Central memory CD8-positive, alpha-beta T cell (primary cell): ENCODE measurements around the gene TMTC2.
"Not testable (repeated sequence)": the region's sequence is repeated elsewhere in the genome, so short reads cannot be mapped to it uniquely, and the experiment has no call there.

Experiments
- ATAC-seq: fragments of 150-1000 bp; cut with Tn5 transposase; replicated peaks from 2 replicates; pipeline ENCODE4 v1.10.0; 2022; ENCODE audit warnings: mild to moderate bottlenecking, moderate FRiP score, moderate number of reproducible peaks; ENCODE audit not compliant: poor library complexity, severe bottlenecking; ENCODE audit errors: extremely low read depth
- DNase-seq, 2 donors: peaks; one replicate each; pipeline ENCODE4 v3.0.0; 2021; ENCODE audit warnings: low spot score in 2 of 2
- H3K27ac Mint-ChIP-seq: one replicate; pipeline ENCODE4 v1.8.0; 2022; ENCODE audit warnings: low read depth, mild to moderate bottlenecking, moderate library complexity, mixed read lengths
- H3K27me3 Mint-ChIP-seq: one replicate; pipeline ENCODE4 v1.8.0; 2022; ENCODE audit warnings: mixed read lengths
- H3K36me3 Mint-ChIP-seq: one replicate; pipeline ENCODE4 v1.8.0; 2022; ENCODE audit warnings: mild to moderate bottlenecking, moderate library complexity, mixed read lengths; ENCODE audit not compliant: insufficient read depth
- H3K4me1 Mint-ChIP-seq: one replicate; pipeline ENCODE4 v1.8.0; 2022; ENCODE audit warnings: mixed read lengths
- H3K4me3 Mint-ChIP-seq: one replicate; pipeline ENCODE4 v1.8.0; 2022; ENCODE audit warnings: mild to moderate bottlenecking, moderate library complexity, mixed read lengths
- H3K9me3 Mint-ChIP-seq: one replicate; pipeline ENCODE4 v1.8.0; 2022; ENCODE audit warnings: mixed read lengths

TMTC2 gene

DNA sequence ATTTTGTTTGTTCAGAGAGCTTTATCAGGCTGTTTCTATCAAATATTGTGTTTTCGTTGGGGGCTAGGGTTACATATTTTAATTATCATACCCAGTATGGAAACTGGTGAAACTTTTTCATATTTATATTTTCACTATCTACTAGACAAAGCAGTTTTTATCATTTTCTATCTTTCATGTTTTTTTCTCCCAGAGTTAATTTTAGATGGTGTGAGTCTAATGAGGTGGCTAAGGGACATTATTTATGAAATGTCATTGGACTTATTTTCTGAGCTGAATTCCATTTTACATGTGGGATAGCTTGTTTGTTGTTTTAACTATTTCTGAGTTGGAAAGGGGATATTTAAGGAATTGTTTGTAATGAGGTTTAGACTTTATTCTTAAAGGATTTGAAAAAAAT is 100.3 kb downstream of the TMTC2 start:
- Mint-ChIP-seq H3K27ac (no peak overlapping the region), H3K27me3 (no peaks in the 10 kb centered on the region), H3K4me3 (no peak overlapping the region), H3K4me1 (no peaks in the 10 kb centered on the region), H3K36me3 (peaks cover 2% of the 10 kb centered on the region), H3K9me3 (no peaks in the 10 kb centered on the region)
- no peak for ATAC-seq
- no peak for DNase-seq

DNA sequence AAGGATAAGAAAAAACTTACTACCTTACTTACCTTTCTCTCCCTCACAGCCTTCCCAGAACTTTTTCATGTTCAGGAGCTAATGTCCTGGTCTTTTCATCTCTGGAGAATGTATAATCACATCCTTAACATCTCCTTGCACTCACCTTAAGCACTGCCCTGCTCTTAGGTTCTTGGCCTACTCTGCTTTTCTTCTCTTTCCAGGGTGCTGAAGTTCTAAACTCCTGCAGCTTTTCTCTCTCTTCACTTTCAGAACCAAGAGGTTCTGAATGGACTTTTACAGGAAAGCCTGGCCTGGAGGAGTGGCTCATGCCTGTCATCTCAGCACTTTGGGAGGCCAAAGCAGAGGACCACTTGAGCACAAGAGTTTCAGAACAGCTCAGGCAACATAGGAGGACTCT is 101.9 kb downstream of the TMTC2 start:
- no peak overlapping the region for H3K4me3 Mint-ChIP-seq
- no peak for ATAC-seq

DNA sequence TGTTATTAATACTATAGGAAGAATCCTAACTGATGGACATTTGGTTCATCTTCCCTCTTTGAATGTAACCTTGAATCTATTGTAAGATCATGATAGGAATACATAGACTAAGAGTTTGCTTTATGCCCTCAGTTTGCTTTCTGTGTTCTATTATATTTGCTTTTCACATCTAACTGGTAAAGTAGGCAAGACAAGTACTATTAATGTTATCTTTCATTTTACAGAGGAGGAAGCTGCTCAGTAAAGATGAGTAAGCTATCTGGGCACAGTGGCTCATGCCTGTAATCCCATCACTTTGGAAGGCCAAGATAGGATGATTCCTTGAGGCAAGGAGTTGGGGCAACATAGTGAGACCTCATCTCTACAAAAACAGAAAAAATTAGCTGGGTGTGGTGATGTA is 103.0 kb downstream of the TMTC2 start:
- Mint-ChIP-seq H3K36me3 (no peaks in the 10 kb centered on the region), H3K9me3 (no peaks in the 10 kb centered on the region), H3K4me1 (no peaks in the 10 kb centered on the region), H3K4me3 (no peak overlapping the region), H3K27ac (no peak overlapping the region), H3K27me3 (no peaks in the 10 kb centered on the region)
- no peak for DNase-seq
- ATAC-seq, result no peak

More for the DNA sequence above, 101.9 kb downstream of the TMTC2 start:
- no peak overlapping the region for H3K27ac Mint-ChIP-seq
- H3K36me3 Mint-ChIP-seq, result peaks cover under 1% of the 10 kb centered on the region
- H3K9me3 Mint-ChIP-seq, result no peaks in the 10 kb centered on the region
- no peaks in the 10 kb centered on the region for H3K4me1 Mint-ChIP-seq
- H3K27me3 Mint-ChIP-seq, result no peaks in the 10 kb centered on the region
- DNase-seq, result no peak

DNA sequence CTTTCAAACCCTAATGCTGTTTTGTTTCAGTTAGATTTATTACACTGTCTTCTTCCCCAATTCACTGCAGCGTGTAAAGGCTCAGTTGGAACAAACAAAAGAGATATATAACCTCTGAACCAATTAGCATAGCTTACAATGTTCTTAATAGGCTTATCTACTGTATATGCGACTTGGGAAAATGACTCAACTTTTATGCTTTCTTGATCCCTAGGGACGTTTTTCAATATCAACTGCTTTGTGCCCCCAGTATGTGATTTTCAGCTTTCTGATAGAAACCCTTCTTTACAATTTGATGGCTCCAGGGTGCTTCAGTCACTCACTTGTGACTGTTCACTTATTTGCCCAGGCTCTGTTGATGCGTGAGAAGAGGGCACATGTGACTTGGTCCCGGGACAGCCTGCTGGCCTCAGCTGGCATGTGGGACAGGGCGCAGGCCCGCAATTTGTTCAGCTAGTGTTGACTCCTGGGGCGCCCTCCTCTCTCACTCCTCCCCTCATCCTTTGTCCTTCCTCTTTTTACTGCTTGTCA is 107.1 kb downstream of the TMTC2 start:
- no peak overlapping the region for H3K4me3 Mint-ChIP-seq
- no peak overlapping the region for H3K27ac Mint-ChIP-seq
- no peaks in the 10 kb centered on the region for H3K4me1 Mint-ChIP-seq
- H3K36me3 Mint-ChIP-seq, result no peaks in the 10 kb centered on the region
- no peaks in the 10 kb centered on the region for H3K9me3 Mint-ChIP-seq
- ATAC-seq (no peak), DNase-seq (no peak)
- no peaks in the 10 kb centered on the region for H3K27me3 Mint-ChIP-seq

DNA sequence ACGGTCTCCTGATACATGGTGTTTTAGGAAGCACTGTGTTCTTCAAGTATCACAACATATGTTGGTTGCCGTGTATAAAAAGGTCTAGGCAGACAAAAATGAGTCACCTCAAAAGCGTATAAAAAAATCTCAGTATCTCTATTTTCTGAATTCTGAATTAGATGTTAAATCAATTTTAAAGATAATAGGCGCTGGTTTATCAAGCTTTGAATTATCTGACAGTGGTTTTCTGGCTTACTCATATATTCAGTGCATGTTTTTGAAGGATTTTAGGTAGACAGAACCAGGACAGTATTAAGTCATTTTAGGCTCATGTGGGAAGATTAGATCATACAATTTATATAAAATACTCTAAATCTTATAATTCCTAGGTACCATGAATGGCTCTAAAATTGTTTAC is 110.8 kb downstream of the TMTC2 start:
- Mint-ChIP-seq H3K4me1 (no peaks in the 10 kb centered on the region), H3K27me3 (no peaks in the 10 kb centered on the region), H3K27ac (no peak overlapping the region), H3K36me3 (no peaks in the 10 kb centered on the region), H3K4me3 (no peak overlapping the region), H3K9me3 (no peaks in the 10 kb centered on the region)
- ATAC-seq, result no peak
- DNase-seq, result no peak

DNA sequence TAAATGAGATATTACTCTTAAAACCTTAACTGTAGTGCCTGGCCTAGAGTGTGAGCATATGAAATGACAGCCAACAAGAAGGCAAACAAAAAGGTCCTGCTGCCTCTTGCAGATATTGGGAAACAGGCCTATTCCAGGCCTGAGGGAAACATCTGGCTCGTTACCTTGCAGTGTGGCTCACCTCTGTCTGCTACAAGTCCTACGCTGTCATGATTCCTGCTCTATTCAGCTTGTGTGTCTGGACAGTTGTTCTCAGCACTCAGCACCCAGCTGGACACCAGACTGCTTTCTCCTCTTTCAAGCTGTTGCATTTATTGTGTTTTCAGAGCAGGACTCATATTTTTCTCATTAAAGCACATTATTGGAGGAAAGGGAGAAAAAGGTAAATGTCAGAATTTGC is 113.5 kb downstream of the TMTC2 start:
- Mint-ChIP-seq H3K36me3 (no peaks in the 10 kb centered on the region), H3K4me3 (no peak overlapping the region), H3K4me1 (no peaks in the 10 kb centered on the region), H3K9me3 (no peaks in the 10 kb centered on the region), H3K27me3 (no peaks in the 10 kb centered on the region), H3K27ac (no peak overlapping the region)
- no peak for ATAC-seq
- DNase-seq, result no peak

DNA sequence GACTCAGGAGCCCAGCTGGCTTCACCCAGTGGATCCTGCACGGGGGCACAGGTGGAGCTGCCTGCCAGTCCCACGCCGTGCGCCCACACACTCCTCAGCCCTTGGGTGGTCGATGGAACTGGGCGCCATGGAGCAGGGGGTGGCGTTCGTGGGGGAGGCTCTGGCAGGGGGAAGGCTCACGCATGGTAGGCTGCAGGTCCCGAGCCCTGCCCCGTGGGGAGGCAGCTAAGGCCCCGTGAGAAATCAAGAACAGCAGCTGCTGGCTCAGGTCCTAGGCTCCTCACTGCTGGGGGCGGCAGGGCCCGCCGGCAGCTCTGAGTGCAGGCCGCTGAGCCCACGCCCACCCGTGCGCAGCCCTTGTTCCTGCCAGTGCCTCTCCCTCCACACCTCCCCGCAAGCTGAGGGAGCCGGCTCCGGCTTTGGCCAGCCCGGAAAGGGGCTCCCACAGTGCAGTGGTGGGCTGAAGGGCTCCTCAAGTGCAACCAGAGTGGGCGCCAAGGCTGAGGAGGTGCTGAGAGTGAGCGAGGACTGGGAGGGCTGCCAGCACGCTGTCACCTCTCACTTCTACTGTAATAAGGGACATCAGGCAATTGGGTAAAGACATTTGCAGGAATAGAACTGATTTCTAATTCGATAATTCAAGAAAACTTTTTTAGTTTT is 115.4 kb downstream of the TMTC2 start:
- H3K9me3 Mint-ChIP-seq, result no peaks in the 10 kb centered on the region
- no peaks in the 10 kb centered on the region for H3K4me1 Mint-ChIP-seq
- no peaks in the 10 kb centered on the region for H3K27me3 Mint-ChIP-seq
- H3K27ac Mint-ChIP-seq, result no peak overlapping the region
- H3K4me3 Mint-ChIP-seq, result no peak overlapping the region
- no peaks in the 10 kb centered on the region for H3K36me3 Mint-ChIP-seq
- ATAC-seq, result no peak
- no peak for DNase-seq

DNA sequence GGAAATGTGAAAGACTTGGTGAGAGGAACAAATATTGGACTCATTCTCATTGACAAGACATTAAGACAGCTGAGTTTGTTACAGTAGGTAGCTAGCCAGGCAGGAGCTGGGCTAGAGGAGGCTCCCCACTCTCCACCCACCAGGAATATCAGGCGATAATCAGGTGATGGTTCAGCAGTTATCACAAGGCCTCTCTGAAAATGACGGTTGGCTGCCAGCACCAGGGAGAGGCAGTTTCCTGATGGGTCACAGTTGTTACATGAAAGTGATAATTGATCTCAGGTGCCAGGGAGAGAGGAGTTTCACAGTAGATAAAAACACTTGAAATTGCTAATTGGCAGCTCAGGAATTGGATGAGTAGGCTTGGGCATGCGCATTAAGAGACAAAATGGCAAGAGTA is 116.5 kb downstream of the TMTC2 start:
- Mint-ChIP-seq H3K27me3 (no peaks in the 10 kb centered on the region), H3K4me3 (no peak overlapping the region), H3K36me3 (no peaks in the 10 kb centered on the region), H3K9me3 (no peaks in the 10 kb centered on the region), H3K27ac (no peak overlapping the region), H3K4me1 (no peaks in the 10 kb centered on the region)
- no peak for DNase-seq
- no peak for ATAC-seq

DNA sequence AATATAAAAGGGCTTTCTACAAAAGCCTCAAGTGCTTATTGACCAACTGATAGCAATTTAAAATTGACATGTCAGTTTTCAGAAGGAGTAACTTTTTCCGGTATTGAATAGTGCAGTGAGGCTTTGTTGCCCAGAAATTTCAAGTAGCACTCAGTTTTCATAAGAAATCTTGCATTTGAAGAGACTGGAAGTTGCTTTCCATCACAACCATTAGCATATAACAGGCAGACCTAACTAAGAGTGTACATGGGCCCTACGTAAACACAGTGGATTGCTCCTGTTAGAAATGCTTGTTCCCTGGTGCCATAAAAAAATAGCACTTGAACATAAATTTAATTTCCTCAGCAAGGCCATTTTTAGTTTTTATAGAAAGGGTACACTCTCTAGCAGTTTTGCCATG is 117.9 kb downstream of the TMTC2 start:
- no peaks in the 10 kb centered on the region for H3K27me3 Mint-ChIP-seq
- no peaks in the 10 kb centered on the region for H3K9me3 Mint-ChIP-seq
- H3K27ac Mint-ChIP-seq, result no peak overlapping the region
- no peak overlapping the region for H3K4me3 Mint-ChIP-seq
- no peaks in the 10 kb centered on the region for H3K36me3 Mint-ChIP-seq
- ATAC-seq (no peak), DNase-seq (no peak)
- H3K4me1 Mint-ChIP-seq, result no peaks in the 10 kb centered on the region

DNA sequence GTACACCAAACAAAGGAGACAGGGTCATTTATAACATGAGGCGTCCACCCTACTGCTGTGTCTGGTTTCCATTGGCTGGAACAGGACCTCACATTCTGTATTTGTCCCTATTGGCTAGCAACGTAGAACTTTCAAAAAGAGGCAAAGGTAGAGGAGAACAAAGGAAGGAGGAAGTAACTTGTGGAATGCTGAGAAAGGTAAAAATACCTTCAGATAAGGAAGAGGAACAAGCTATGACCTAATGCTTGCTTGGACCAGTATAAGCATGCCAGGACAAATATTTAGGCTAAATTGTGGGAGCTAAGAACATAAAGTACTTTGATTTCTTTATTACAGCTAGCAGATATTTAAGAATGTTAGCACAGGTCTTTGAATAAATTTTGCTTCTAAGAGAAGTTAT is 118.3 kb downstream of the TMTC2 start:
- H3K27me3 Mint-ChIP-seq, DNase-seq, H3K4me3 Mint-ChIP-seq, H3K4me1 Mint-ChIP-seq, H3K36me3 Mint-ChIP-seq, ATAC-seq, H3K27ac Mint-ChIP-seq, H3K9me3 Mint-ChIP-seq: not testable (repeated sequence)

DNA sequence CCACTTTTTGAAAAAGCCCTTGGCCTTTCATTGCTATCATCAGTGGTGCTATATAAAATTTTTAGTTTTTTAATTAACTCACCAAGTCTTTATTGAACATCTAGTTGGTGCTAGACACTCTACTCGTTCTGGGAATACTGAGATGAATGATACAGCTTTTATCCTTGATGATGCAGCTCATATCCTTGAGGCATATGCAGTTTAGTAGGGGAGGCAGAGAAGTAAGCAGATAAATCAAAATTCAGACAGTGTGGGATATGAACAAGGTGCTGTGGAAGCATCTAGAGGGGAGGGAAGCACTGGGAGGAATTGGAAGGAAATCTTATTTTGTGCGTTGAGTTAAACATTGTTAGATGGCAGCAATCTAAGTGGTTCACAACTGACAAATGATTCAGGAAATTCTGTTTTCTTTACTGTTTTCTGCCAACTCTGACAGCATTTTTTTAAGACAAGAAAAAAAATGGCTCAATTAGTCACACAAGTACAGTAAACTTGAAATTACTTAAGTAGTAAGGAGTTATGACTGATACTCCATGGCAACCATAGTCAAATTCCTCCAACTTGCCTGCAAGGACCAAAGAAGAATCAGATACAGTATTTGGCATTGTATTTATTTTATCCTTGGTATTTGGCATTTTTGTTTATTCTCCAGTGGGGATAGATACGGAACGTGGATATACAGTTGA is 119.2 kb downstream of the TMTC2 start:
- no peak overlapping the region for H3K27ac Mint-ChIP-seq
- H3K4me1 Mint-ChIP-seq, result no peaks in the 10 kb centered on the region
- DNase-seq (no peak), ATAC-seq (no peak)
- no peaks in the 10 kb centered on the region for H3K27me3 Mint-ChIP-seq
- no peaks in the 10 kb centered on the region for H3K36me3 Mint-ChIP-seq
- no peaks in the 10 kb centered on the region for H3K9me3 Mint-ChIP-seq
- H3K4me3 Mint-ChIP-seq, result no peak overlapping the region

DNA sequence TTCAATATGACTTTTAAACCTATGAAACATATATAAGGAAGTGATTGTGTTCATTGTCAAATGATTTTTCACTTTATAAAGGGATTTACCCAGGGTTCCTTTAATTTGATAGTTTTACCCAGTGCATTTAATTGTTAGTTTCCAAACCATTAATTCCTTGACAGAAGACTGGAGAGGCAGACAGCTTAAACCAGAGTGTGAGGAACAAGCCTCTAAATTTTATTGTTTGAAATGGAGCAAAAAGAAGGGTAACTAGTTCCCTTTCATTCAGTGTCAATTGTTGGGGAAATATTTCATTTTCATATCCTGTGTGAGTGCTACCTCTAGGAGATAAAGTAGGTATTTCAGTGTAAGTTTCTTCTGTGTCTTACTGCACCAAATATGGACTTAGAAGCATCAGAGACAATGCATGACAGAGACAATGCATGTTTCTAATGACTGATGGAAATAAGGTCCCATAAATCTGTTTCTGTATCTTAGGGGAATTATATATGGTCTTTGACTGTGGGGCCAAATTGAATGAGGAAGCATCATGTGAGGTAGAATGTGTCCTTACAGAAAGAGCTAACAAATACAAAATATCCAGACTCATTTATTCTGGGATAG is 120.5 kb downstream of the TMTC2 start:
- Mint-ChIP-seq H3K9me3 (no peaks in the 10 kb centered on the region), H3K4me3 (no peak overlapping the region)

DNA sequence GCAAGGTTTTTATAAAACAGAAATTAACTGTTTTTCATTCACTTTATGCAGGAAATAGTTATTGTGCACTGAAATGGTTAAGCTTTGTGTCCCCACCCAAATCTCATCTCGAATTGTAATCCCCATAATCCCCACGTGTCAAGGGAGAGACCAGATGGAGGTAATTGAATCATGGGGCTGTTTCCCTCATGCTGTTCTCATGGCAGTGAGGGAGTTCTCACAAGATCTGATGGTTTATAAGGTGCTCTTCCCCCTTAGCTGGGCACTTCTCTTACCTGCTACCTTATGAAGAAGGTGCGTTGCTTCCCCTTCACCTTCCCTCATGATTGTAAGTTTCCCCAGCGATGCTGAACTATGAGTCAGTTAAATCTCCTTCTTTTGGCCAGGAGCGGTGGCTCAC is 123.9 kb downstream of the TMTC2 start:
- Mint-ChIP-seq H3K27me3 (no peaks in the 10 kb centered on the region), H3K4me3 (no peak overlapping the region), H3K4me1 (no peaks in the 10 kb centered on the region), H3K36me3 (peaks cover 1% of the 10 kb centered on the region), H3K27ac (no peak overlapping the region), H3K9me3 (no peaks in the 10 kb centered on the region)
- DNase-seq, result no peak
- no peak for ATAC-seq

More for the DNA sequence above, 120.5 kb downstream of the TMTC2 start:
- Mint-ChIP-seq H3K36me3 (no peaks in the 10 kb centered on the region), H3K27me3 (no peaks in the 10 kb centered on the region), H3K27ac (no peak overlapping the region), H3K4me1 (no peaks in the 10 kb centered on the region)
- ATAC-seq (no peak), DNase-seq (no peak)
